K562 (cell line): ENCODE results near the gene PRKAR2B. TPM values are rescaled to one million over a fixed set of nuclear protein-coding genes. Genes with fewer than 3 reads are reported as not detected.

Source experiments
- ATF1 ChIP-seq, 2 experiments: fragments of 450-650 bp in 1 of 2; IDR thresholded peaks; 2 replicates each; pipeline ENCODE4 v1.6.1; 2016; ENCODE audit warnings: missing compliant biosample characterization in 1 of 2, missing genetic modification characterization in 1 of 2
- ATF3 ChIP-seq, 2 experiments: fragments of 450-650 bp in 1 of 2; sonication (generic) in 1 of 2; formaldehyde crosslinking in 1 of 2; IDR thresholded peaks in 1 of 2; conservative IDR thresholded peaks in 1 of 2; 2 replicates each; pipeline versions ENCODE4 v1.6.1 to v1.8.1; 2016 to 2023; ENCODE audit warnings: mild to moderate bottlenecking in 2 of 2, moderate library complexity in 2 of 2, inconsistent platforms in 1 of 2, missing genetic modification reagents in 1 of 2
- ATF7 ChIP-seq: fragments of 450-650 bp; IDR thresholded peaks from 2 replicates; pipeline ENCODE4 v1.7.1; 2014; ENCODE audit warnings: mild to moderate bottlenecking, moderate library complexity
- BACH1 ChIP-seq: fragments of 200-800 bp; sonication (Bioruptor generic); IDR thresholded peaks from 2 replicates; pipeline ENCODE4 v1.6.1; 2016; ENCODE audit warnings: missing genetic modification characterization, missing compliant biosample characterization
- CSDE1 ChIP-seq, 2 experiments: fragments of 450-650 bp; IDR thresholded peaks; 2 replicates each; pipeline ENCODE4 v1.6.1; 2016; ENCODE audit warnings: mild to moderate bottlenecking in 1 of 2
- CTBP1 ChIP-seq: fragments of 450-650 bp; IDR thresholded peaks from 2 replicates; pipeline ENCODE4 v1.6.1; 2016; ENCODE audit warnings: borderline replicate concordance
- DPF2 ChIP-seq: fragments of 450-650 bp; IDR thresholded peaks from 2 replicates; pipeline ENCODE4 v1.6.1; 2016
- HMGN3 ChIP-seq: IDR thresholded peaks from 2 replicates; pipeline ENCODE4 v1.6.1; 2011; ENCODE audit warnings: borderline replicate concordance, low read depth, mild to moderate bottlenecking, mixed read lengths, low read length; ENCODE audit not compliant: insufficient read length; ENCODE audit errors: extremely low read depth
- ILK ChIP-seq: fragments of 450-650 bp; IDR thresholded peaks from 2 replicates; pipeline ENCODE4 v1.6.1; 2016; ENCODE audit warnings: missing genetic modification characterization, low read depth, mild to moderate bottlenecking, missing compliant biosample characterization, moderate library complexity, borderline replicate concordance
- MAFF ChIP-seq: IDR thresholded peaks from 2 replicates; pipeline ENCODE4 v1.6.1; 2012; ENCODE audit warnings: low read length, improper control_type of control experiment
- MAFK ChIP-seq: IDR thresholded peaks from 2 replicates; pipeline ENCODE4 v1.6.1; 2011; ENCODE audit warnings: low read length, improper control_type of control experiment
- NR4A1 ChIP-seq, 2 experiments: fragments of 250-450 bp in 1 of 2; fragments of 450-650 bp in 1 of 2; sonication (Bioruptor Pico) in 1 of 2; IDR thresholded peaks; 2 replicates each; pipeline versions ENCODE4 v1.4.0 to v1.6.1; 2016 to 2020; ENCODE audit warnings: mild to moderate bottlenecking in 2 of 2, missing compliant biosample characterization in 1 of 2, missing genetic modification characterization in 1 of 2, moderate library complexity in 1 of 2
- PBX2 ChIP-seq, 2 experiments: IDR thresholded peaks in 1 of 2; conservative IDR thresholded peaks in 1 of 2; 2 replicates each; pipeline ENCODE4 v1.6.1; 2016; ENCODE audit warnings: low read depth in 2 of 2, mild to moderate bottlenecking in 1 of 2, missing compliant biosample characterization in 1 of 2, missing genetic modification characterization in 1 of 2, moderate library complexity in 1 of 2
- RREB1 ChIP-seq: fragments of 250-450 bp; sonication (Bioruptor Pico); IDR thresholded peaks from 2 replicates; pipeline ENCODE4 v1.4.0; 2020
- SMARCA4 ChIP-seq: fragments of 450-650 bp; IDR thresholded peaks from 2 replicates; pipeline ENCODE4 v1.6.1; 2016
- polyA plus RNA-seq, 8 experiments: library from polyadenylated mRNA; depleted of rRNA in 4 of 8; stranded (reverse) in 5 of 8; unstranded in 3 of 8; fragments of >200 nt; fragmentation: Nextera tagmentation in 2 of 8; fragmentation: Illumina TruSeq in 1 of 8; extraction: Ambion mirVana in 2 of 8; extraction: Trizol in 1 of 8; gene quantifications; 2 replicates each; pipeline versions ENCODE4 v1.2.1 to v1.2.3, GENCODE V29; 2011 to 2014; ENCODE audit warnings: inconsistent platforms in 1 of 8, missing spikeins in 1 of 8
- total RNA-seq, 7 experiments: library from RNA; depleted of rRNA in 6 of 7; stranded (reverse); fragments of >200 nt in 6 of 7; fragmentation: Illumina TruSeq in 2 of 7; extraction: Trizol in 2 of 7; gene quantifications; 2 replicates each; pipeline versions ENCODE4 v1.2.1 to v1.2.3, GENCODE V29; 2011 to 2021; ENCODE audit warnings: low replicate concordance in 1 of 7

The PRKAR2B gene
- total and polyA plus RNA-seq, 9 of the 15 experiments (the other 6 are each of a cell fraction or from before 2014, with no cell fraction given) = 59.0 to 173 (median 129) TPM

GRCh38 chr7:106997487-106998271 lies 46.8 kb upstream of the PRKAR2B start (continued):
- TF ChIP-seq BACH1 (tag) = peak; percentile 94
- peak; percentile 69; the same call in 1 of the 2 replicates for TF ChIP-seq DPF2
- TF ChIP-seq ATF3 (IDR thresholded peaks at IDR 0.05) = peak; percentile 72
- TF ChIP-seq ATF3 (CRISPR knock-in tag; conservative IDR thresholded peaks at IDR 0.05) = 0 out of 2 replicates have a peak, but pooled peaks have one; percentile 42
- TF ChIP-seq RREB1 (CRISPR knock-in tag) = 0 out of 2 replicates have a peak, but pooled peaks have one; percentile 55
- no peak for TF ChIP-seq HMGN3
- peak; percentile 28; the same call in 1 of the 2 replicates for TF ChIP-seq SMARCA4
- TF ChIP-seq ILK = no peak
- TF ChIP-seq NR4A1 (CRISPR knock-in tag; IDR thresholded peaks at IDR 0.05) = no peak
- 0 out of 2 replicates have a peak, but pooled peaks have one; percentile 33 for TF ChIP-seq NR4A1 (tag; IDR thresholded peaks at IDR 0.05)
- TF ChIP-seq PBX2 (CRISPR knock-in tag; IDR thresholded peaks at IDR 0.05; ENCODE audit: low read depth) = no peak
- TF ChIP-seq PBX2 (tag; conservative IDR thresholded peaks at IDR 0.05; ENCODE audit: low read depth) = 0 out of 2 replicates have a peak, but pooled peaks have one; percentile 44
- 0 out of 4 replicates have a peak, but pooled peaks of 1 of the 2 experiments have one; percentile 6 for TF ChIP-seq CSDE1 (IDR thresholded peaks at IDR 0.05)
- TF ChIP-seq CTBP1 = peak; percentile 61; the same call in 1 of the 2 replicates
- TF ChIP-seq MAFF = peak; percentile 89
- TF ChIP-seq MAFK = peak; percentile 84
- peak; percentile 72 for TF ChIP-seq ATF7
- no peak for TF ChIP-seq ATF1 (CRISPR knock-in tag; IDR thresholded peaks at IDR 0.05)
- TF ChIP-seq ATF1 (tag; IDR thresholded peaks at IDR 0.05) = peak; percentile 46; the same call in 1 of the 2 replicates
